BE2C (cell line): Measurements from ENCODE around the gene KLF9.
A peak's percentile ranks its signal among the peaks of the same experiment; 100 is the strongest.

Source experiments
- DNase-seq: peaks from one replicate; pipeline ENCODE4 v3.0.0-alpha.2; 2020
- H3K27me3 ChIP-seq: fragments of 250-450 bp; sonication (Bioruptor Pico); 2 replicates; pipeline ENCODE4 v1.5.1; 2020; ENCODE audit warnings: mild to moderate bottlenecking
- H3K36me3 ChIP-seq: fragments of 250-450 bp; sonication (Bioruptor Pico); 2 replicates; pipeline ENCODE4 v1.5.1; 2020; ENCODE audit warnings: mild to moderate bottlenecking
- H3K4me1 ChIP-seq: fragments of 250-450 bp; sonication (Bioruptor Pico); 2 replicates; pipeline ENCODE4 v1.5.1; 2020
- H3K4me3 ChIP-seq: 2 replicates; pipeline ENCODE4 v1.5.1; 2011; ENCODE audit warnings: low read depth, low read length
- H3K9me3 ChIP-seq: fragments of 250-450 bp; sonication (Bioruptor Pico); 2 replicates; pipeline ENCODE4 v1.5.1; 2020
- TF ChIP-seq, protein P1 (sequence below): IDR thresholded peaks from 2 replicates; pipeline ENCODE4 v1.5.1; 2012; ENCODE audit warnings: mild to moderate bottlenecking, low read depth, low read length

Gene KLF9

DNA sequence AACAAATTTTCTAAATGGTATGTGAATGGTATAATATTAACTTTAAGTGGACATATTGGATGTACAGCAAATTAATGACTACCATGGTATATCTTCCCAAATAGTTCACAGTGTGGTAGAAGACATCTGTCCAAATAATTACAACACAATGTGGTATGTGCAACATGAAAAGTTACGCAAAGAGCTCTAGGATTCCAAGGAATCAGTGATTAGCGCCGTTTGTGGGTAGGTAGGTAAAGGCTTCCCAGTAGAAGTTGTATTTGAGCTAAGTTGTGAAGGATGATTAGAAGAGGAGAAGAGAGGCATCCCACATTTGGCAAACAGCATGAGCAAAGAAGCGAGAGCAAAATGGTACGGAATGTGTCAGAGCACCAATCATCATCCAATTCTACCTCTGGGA, 14.3 kb upstream of the KLF9 start:
- Histone ChIP-seq H3K36me3 (no peaks in the 10 kb centered on the region), H3K4me3 (no peak overlapping the region), H3K9me3 (no peaks in the 10 kb centered on the region), H3K27me3 (no peaks in the 10 kb centered on the region), H3K4me1 (no peaks in the 10 kb centered on the region)
- DNase-seq = no peak
- TF ChIP-seq, protein P1, sequence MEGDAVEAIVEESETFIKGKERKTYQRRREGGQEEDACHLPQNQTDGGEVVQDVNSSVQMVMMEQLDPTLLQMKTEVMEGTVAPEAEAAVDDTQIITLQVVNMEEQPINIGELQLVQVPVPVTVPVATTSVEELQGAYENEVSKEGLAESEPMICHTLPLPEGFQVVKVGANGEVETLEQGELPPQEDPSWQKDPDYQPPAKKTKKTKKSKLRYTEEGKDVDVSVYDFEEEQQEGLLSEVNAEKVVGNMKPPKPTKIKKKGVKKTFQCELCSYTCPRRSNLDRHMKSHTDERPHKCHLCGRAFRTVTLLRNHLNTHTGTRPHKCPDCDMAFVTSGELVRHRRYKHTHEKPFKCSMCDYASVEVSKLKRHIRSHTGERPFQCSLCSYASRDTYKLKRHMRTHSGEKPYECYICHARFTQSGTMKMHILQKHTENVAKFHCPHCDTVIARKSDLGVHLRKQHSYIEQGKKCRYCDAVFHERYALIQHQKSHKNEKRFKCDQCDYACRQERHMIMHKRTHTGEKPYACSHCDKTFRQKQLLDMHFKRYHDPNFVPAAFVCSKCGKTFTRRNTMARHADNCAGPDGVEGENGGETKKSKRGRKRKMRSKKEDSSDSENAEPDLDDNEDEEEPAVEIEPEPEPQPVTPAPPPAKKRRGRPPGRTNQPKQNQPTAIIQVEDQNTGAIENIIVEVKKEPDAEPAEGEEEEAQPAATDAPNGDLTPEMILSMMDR = no peak

DNA sequence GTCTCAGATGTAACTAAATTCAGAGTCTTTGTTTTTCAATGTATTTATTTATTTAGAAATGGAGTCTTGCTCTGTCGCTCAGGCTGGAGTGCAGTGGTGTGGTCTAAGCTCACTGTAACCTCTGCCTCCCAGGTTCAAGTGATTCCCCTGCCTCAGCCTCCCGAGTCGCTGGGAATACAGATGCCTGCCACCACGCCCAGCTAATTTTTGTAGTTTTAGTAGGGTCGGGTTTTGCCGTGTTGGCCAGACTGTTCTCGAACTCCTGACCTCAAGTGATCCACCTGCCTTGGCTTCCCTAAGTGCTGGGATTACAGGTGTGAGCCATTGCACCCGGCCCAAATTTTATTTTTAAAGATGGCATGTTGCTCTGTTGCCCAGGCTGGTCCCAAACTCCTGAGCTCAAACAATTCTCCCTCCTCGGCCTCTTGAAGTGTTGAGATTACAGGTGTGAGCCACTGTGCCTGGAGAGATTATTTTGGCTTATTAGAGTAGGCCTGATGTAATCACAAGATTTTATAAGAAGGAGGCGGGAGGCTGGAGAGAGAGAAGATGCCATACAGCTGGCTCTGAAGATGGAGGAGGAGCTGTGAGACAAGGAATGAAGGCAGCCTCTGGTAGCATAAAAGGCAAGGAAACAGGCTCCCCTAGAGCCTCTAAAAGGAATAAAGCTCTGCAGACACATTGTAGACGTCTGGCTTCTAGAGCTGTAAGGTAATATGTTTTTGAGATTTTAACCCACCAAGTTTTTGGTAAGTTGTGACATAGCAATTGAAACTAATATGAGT, 12.9 kb upstream of the KLF9 start:
- Histone ChIP-seq H3K4me1 (no peaks in the 10 kb centered on the region), H3K4me3 (no peak overlapping the region), H3K36me3 (no peaks in the 10 kb centered on the region), H3K9me3 (no peaks in the 10 kb centered on the region), H3K27me3 (no peaks in the 10 kb centered on the region)
- DNase-seq = no peak
- TF ChIP-seq, protein P1 = no peak

DNA sequence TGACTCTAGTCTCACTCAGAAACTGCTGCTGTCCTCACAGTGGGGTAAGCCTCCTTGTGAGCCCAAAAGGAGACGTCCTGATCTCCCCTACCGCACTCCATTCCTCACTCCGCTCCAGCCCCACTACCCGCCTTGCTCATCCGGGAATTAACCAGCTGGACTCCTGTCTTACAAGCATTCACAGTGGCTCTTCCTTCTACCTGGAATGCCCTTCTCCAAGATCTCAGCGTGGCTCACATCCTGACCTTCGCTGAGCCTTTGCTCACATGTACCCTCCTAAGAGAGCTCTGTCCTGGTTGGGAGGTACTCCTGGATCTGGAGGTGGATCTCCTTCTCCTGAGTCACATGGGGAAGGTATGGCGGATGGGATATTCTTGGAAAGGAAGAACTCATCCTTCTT, 10.7 kb upstream of the KLF9 start:
- Histone ChIP-seq H3K27me3 (no peaks in the 10 kb centered on the region), H3K9me3 (no peaks in the 10 kb centered on the region), H3K4me3 (no peak overlapping the region), H3K4me1 (peaks cover 8% of the 10 kb centered on the region), H3K36me3 (no peaks in the 10 kb centered on the region)
- TF ChIP-seq, protein P1 = no peak
- no peak for DNase-seq

DNA sequence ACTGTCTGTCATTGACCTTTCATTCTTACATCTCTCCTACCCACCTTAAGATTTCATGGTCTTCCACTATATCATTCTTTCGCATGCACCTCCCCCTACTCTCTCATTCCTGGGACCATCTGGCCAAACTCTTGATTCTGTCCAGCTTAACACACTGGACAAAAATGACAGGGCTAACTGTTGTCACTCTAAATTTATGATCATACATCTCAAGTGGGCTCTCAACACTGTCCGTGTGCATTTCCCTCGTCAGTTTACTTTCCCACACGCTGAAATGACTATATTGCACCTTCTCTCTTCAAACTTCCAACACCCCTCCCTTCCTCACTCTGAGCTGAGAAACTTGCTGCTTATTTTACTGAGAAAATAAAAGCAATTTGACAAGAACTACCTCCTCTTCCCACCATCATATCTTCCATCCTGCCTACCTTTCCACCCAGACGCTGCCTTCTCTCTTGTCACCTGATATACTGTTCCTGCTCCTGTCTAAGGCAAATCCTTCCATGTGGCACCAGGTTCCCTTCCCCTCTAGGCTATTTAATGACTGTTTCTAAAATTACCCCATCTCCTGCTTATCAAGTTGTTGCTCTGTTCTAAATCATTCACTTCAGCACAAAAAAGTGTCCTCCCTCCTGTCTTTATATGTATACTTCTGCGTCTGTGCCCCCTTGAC, 8.1 kb upstream of the KLF9 start:
- Histone ChIP-seq H3K27me3 (no peaks in the 10 kb centered on the region), H3K4me1 (peaks cover 15% of the 10 kb centered on the region), H3K4me3 (no peak overlapping the region), H3K9me3 (no peaks in the 10 kb centered on the region), H3K36me3 (no peaks in the 10 kb centered on the region)
- no peak for DNase-seq
- TF ChIP-seq, protein P1 = no peak

- peaks cover 15% of the 10 kb centered on the region for H3K4me1 ChIP-seq
- TF ChIP-seq, protein P1 = no peak
- DNase-seq = no peak
Measured at GRCh38 chr9:70421272-70422180, 7.1 kb upstream of the KLF9 start.

More at GRCh38 chr9:70421272-70422180, 7.1 kb upstream of the KLF9 start:
- H3K9me3 ChIP-seq = no peaks in the 10 kb centered on the region
- peak overlapping the region; percentile 78 for H3K4me3 ChIP-seq
- no peaks in the 10 kb centered on the region for H3K36me3 ChIP-seq
- H3K27me3 ChIP-seq = no peaks in the 10 kb centered on the region
